ENCODE results near the gene HOXC12. TPM values are rescaled to one million over a fixed set of nuclear protein-coding genes. Genes with fewer than 3 reads are reported as not detected.
A peak's percentile ranks its signal among the peaks of the same experiment; 100 is the strongest.

The HOXC12 gene
- total RNA-seq, 2 experiments from 2014 or later: not detected

GRCh38 chr12:53937596-53938325, 16.9 kb upstream of the HOXC12 start:
- ATAC-seq: no peak
- peaks cover 4% of the 10 kb centered on the region for H3K4me1 Mint-ChIP-seq (ENCODE audit: low read depth)
- intact Hi-C loops (cut with micrococcal nuclease): loop anchor here (5.0 kb wide), 1 partner anchor 35 kb away; the partner anchor contains the start of genes HOTAIR and HOXC11
- TF ChIP-seq CTCF (IDR thresholded peaks at IDR 0.05): no peak
- no peak overlapping the region for H3K27ac Mint-ChIP-seq
- CTCF ChIA-PET: interaction anchor here (1.1 to 2.1 kb wide), 3 partner anchors 47 to 191 kb away, joined by 3 to 6 read pairs (median 4); partner anchors contain the start of gene HOXC10
- no peak overlapping the region for H3K4me3 Mint-ChIP-seq
- DNase-seq: no peak
- no peaks in the 10 kb centered on the region for H3K36me3 Mint-ChIP-seq (ENCODE audit: low read depth)
- POLR2A ChIA-PET: interaction anchor here (1.5 kb wide), 1 partner anchor 8 kb away, joined by 3 read pairs; no protein-coding TSS in a partner anchor
- H3K27me3 Mint-ChIP-seq: peaks cover 79% of the 10 kb centered on the region
- no peaks in the 10 kb centered on the region for H3K9me3 Mint-ChIP-seq

DNA sequence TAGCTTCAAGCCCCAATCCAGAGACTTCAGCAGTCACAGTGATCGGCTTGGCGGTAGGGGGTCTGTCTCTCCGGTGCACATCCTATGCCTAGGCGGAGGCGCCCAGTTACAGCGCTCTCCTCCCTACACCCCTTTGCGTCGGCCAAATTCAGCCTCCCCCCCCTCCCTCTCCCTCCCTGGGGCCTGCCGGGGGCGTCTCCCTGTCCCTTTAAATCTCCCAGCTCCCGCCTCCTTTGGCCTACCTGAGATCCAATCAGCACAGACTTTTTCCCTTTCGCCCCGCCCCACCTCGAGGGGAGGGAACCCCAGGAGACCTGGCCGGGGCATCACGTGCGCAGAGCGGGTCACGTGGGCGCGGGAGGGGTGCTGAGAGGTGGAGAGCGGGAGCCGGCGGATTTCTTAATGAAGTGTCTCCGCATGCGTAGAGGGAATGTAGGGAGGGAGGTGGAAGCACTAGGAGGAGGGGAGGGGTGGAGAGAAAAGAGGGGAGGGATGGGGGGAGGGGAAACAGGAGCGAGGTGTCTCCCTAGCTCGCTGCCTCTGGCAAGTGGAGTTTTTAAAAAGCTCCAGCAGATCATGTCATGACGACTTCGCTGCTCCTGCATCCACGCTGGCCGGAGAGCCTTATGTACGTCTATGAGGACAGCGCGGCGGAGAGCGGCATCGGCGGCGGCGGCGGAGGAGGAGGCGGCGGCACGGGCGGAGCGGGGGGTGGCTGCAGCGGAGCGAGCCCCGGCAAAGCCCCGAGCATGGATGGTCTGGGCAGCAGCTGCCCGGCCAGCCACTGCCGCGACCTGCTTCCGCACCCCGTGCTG, 16.2 kb upstream of the HOXC12 start, which contains the start of gene HOXC13:
TSS of gene HOXC13 (plus strand) at position 506 of the 815 bp plus-strand sequence. CDS start at position 582, 76 bp downstream.
- no peak within 1 kb of the TSS for H3K4me3 Mint-ChIP-seq
- H3K27me3 Mint-ChIP-seq: peaks cover 78% of the 10 kb centered on the region
- no peak for TF ChIP-seq CTCF (IDR thresholded peaks at IDR 0.05)
- peaks cover 4% of the 10 kb centered on the region for H3K4me1 Mint-ChIP-seq (ENCODE audit: low read depth)
- H3K36me3 Mint-ChIP-seq (ENCODE audit: low read depth): no peaks in the 10 kb centered on the region
- intact Hi-C loops (cut with micrococcal nuclease): loop anchor here (5.0 kb wide), 1 partner anchor 34 kb away; the partner anchor contains the start of genes HOTAIR and HOXC11
- H3K9me3 Mint-ChIP-seq: no peaks in the 10 kb centered on the region
- ChIA-PET POLR2A (no interaction called here), CTCF (interaction anchor here (1.1 to 2.1 kb wide), 3 partner anchors 47 to 192 kb away, joined by 3 to 6 read pairs (median 4); partner anchors contain the start of gene HOXC10)
- H3K27ac Mint-ChIP-seq: no peak within 1 kb of the TSS
- ATAC-seq: peak; percentile 56
- peak; percentile 54 for DNase-seq

- no peak overlapping the region for H3K4me3 Mint-ChIP-seq
- POLR2A ChIA-PET: no interaction called here
Measured at GRCh38 chr12:53939141-53940108, 15.3 kb upstream of the HOXC12 start.

More at GRCh38 chr12:53939141-53940108, 15.3 kb upstream of the HOXC12 start:
- TF ChIP-seq CTCF (IDR thresholded peaks at IDR 0.05): no peak
- Mint-ChIP-seq H3K27ac (no peak overlapping the region), H3K9me3 (no peaks in the 10 kb centered on the region), H3K4me1 (ENCODE audit: low read depth) (peaks cover 4% of the 10 kb centered on the region), H3K27me3 (peaks cover 79% of the 10 kb centered on the region), H3K36me3 (ENCODE audit: low read depth) (no peaks in the 10 kb centered on the region)
- ATAC-seq: no peak
- CTCF ChIA-PET: interaction anchor here (1.2 to 2.1 kb wide), 2 partner anchors 46 to 193 kb away, joined by 4 to 6 read pairs; partner anchors contain the start of gene HOXC10
- intact Hi-C loops (cut with micrococcal nuclease): loop anchor here (5.0 kb wide), 1 partner anchor 33 kb away; the partner anchor contains the start of genes HOTAIR and HOXC11
- no peak for DNase-seq
